ENCODE data around the gene EIF2B4. TPM values are rescaled to one million over a fixed set of nuclear protein-coding genes. Genes with fewer than 3 reads are reported as not detected.
A peak's percentile ranks its signal among the peaks of the same experiment; 100 is the strongest.

EIF2B4 gene
- total and polyA plus RNA-seq, 10 donors = 26.5 to 58.1 (median 30.6) TPM

DNA sequence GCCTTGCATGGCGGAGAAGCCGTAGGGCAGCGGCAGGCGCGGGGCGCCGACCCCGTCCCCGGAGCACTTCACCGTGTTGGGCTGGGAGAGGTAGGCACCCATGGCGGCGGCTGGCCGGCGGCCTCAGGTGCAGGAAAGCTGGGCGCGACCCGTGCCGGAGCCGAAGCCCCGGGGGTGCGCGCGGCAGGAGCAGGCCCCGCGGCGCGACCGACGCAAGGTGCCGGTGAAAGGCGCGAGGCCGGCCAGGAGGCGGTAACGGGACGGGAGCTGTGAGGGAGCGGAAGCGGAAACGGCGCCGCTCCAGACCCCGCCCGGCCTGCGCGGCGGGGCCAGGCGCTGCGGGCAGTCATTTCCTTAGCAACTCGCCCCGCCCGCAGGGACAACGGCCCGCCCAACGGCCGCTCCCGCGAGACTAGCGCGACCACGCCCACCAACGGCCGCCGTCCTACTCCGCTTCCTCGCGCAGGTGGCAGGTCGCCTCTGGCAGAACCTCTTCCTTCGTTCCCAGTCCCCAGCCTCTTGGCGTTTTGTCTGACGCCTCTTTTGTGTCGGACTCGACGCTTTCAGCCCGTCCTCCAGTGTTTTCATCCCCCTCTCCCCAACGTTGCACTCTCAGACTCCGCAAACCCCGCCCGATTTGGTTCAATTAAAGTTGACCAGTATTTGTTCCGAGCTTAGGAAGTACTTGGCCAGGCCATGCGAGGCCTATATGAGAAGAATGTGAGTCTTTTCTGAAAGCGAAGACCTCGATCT, 39.4 kb upstream of the EIF2B4 start, which contains the start of gene PPM1G:
Gene PPM1G, minus strand, starts transcription at position 271 of the 753 bp plus-strand sequence. Its CDS starts 169 bp downstream, at position 102.
- Histone ChIP-seq H3K4me1 (peaks cover 15 to 54% (median 39%) of the 10 kb centered on the region in 6 donors), H3K9me3 (no peaks in the 10 kb centered on the region), H3K27me3 (replicated peaks in 1 of 7) (no peaks in the 10 kb centered on the region), H3K27ac (peak within 1 kb of the TSS; percentile 80 to 94 (median 89)), H3K4me3 (peak within 1 kb of the TSS; percentile 88 to 100 (median 99)), H3K36me3 (peaks cover 0 to 27% (median 2%) of the 10 kb centered on the region in 6 donors)
- WGBS, 5 donors = 1 to 3% (median 2%) methylated on average over 50 to 82 of the region's 82 CpGs
- DNase-seq = peak; percentile 99
- intact Hi-C loops (cut with DNase I; ENCODE audit: low total_unique reads) = no loop called here
- peak in 6 of 11 experiments; percentile 14 to 52 (median 40) for TF ChIP-seq CTCF (IDR thresholded peaks at IDR 0.05 in 8 of 11, conservative IDR thresholded peaks at IDR 0.05 in 3 of 11)
- TF ChIP-seq POLR2A (IDR thresholded peaks at IDR 0.05) = no peak
- peak; percentile 94 to 96 (median 95) for TF ChIP-seq POLR2AphosphoS5 (IDR thresholded peaks at IDR 0.05)

DNA sequence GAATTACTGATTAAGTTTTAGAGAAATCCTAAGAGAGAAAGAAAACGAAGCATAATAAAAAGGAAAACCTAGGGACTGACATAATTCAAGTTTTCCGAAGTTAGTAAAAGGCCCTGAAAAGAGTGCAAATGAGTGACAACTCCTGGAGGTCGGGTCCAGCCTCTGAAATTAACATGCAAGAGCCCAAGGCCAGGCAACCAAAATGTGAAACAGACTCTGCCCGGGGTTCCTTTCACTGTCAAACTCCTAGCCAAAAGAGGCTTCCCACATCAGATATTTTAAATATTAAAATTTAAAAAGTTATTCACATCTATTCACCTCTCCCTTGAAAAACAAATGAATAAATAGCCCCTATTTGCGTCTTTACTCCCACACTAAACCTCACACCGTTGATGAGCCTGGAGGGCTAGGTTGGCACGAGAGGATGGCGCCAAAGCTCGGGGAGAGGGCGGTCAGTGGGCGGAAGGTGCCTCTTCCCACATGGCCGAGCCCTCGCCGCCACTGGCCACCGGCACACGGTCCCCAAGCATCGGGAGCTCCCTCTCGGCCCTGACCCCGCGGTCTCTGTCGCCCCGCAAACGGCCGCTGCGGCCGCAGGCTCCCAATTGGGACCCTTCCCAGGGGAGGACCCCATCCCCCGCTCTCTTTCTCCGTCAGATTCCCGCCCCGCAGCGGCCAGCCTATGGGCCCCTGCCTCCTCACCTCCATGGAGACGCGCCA, 38.6 kb upstream of the EIF2B4 start:
- Histone ChIP-seq H3K4me3 (peak overlapping the region; percentile 88 to 100 (median 99)), H3K27me3 (replicated peaks in 1 of 7) (no peaks in the 10 kb centered on the region), H3K9me3 (no peaks in the 10 kb centered on the region), H3K4me1 (peaks cover 15 to 59% (median 41%) of the 10 kb centered on the region in 6 donors), H3K27ac (peak overlapping the region; percentile 80 to 94 (median 89)), H3K36me3 (peaks cover 0 to 32% (median 2%) of the 10 kb centered on the region in 6 donors)
- no peak for DNase-seq
- WGBS, 5 donors = 0 to 2% (median 0%) methylated on average over 27 to 33 of the region's 33 CpGs
- intact Hi-C loops (cut with DNase I; ENCODE audit: low total_unique reads) = no loop called here
- TF ChIP-seq POLR2AphosphoS5 (IDR thresholded peaks at IDR 0.05) = no peak
- TF ChIP-seq POLR2A (IDR thresholded peaks at IDR 0.05) = no peak
- TF ChIP-seq CTCF (IDR thresholded peaks at IDR 0.05 in 8 of 11, conservative IDR thresholded peaks at IDR 0.05 in 3 of 11) = no peak

DNA sequence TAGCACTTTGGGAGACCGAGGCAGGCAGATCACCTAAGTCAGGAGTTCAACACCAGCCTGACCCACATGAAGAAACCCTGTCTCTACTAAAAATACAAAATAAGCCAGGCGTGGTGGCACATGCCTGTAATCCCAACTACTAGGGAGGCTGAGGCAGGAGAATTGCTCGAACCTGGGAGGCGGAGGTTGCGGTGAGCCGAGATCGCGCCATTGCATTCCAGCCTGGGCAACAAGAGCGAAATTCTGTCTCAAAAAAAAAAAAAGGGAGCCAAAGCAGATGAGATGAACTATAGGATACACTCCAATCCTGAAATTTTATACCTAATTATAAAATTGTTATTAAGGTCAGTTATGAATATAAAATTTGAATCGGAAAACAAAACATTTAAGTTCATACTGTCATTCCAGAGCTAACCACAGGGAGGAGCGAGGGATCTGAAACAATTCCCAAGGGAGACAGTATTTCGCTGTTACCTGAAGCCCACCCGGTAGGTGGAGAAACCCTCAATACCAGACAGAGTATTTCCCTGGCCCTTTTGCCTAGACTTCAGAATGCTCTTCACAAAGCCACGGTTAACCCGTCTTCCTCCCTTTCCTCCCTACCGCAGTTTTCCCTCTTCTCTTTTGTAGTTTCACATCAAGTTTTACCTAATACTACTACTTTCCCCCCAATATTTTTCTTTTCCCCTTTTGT, 37.8 kb upstream of the EIF2B4 start:
- peak overlapping the region in 3 of 8 donors; percentile 89 to 91 (median 89) for H3K27ac ChIP-seq
- no peaks in the 10 kb centered on the region for H3K9me3 ChIP-seq
- DNase-seq = no peak
- TF ChIP-seq POLR2AphosphoS5 (IDR thresholded peaks at IDR 0.05) (no peak), POLR2A (IDR thresholded peaks at IDR 0.05) (no peak), CTCF (IDR thresholded peaks at IDR 0.05 in 8 of 11, conservative IDR thresholded peaks at IDR 0.05 in 3 of 11) (peak in 6 of 11 experiments; percentile 13 to 41 (median 36))
- peak overlapping the region in 7 of 8 donors; percentile 88 to 100 (median 99) for H3K4me3 ChIP-seq
- WGBS, 5 donors = 49 to 60% (median 57%) methylated on average over 16 of the region's 16 CpGs
- peaks cover 0 to 39% (median 2%) of the 10 kb centered on the region in 6 donors for H3K36me3 ChIP-seq
- H3K4me1 ChIP-seq = peaks cover 15 to 67% (median 45%) of the 10 kb centered on the region in 6 donors
- no peaks in the 10 kb centered on the region for H3K27me3 ChIP-seq (replicated peaks in 1 of 7)
- intact Hi-C loops (cut with DNase I; ENCODE audit: low total_unique reads) = no loop called here
